GM12878 (cell line): Measurements from ENCODE around the gene INPP4B. TPM values are rescaled to one million over a fixed set of nuclear protein-coding genes. Genes with fewer than 3 reads are reported as not detected.

ENCODE experiments used
- ATAC-seq: fragments of 200-7000 bp; cut with Tn5 transposase; 3 replicates; pipeline ENCODE4 v1.9.1; 2020; ENCODE audit warnings: mild to moderate bottlenecking, moderate library complexity
- BruUV-seq: library from RNA; stranded (reverse); fragments of 400-500 nt; replicated peaks from 2 replicates; lab custom pipeline; 2021; lab: Mats Ljungman, UMichigan
- CTCF ChIA-PET: fragments of 300-600 bp; sonication (Branson Sonifier 250); formaldehyde crosslinking; extraction: SDS; loops from one replicate; lab custom pipeline; 2021; ENCODE audit warnings: inconsistent platforms; lab: Yijun Ruan, JAX
- POLR2A ChIA-PET: fragments of 350-600 bp; formaldehyde crosslinking; extraction: SDS; loops from one replicate; lab custom pipeline; 2021; ENCODE audit warnings: inconsistent platforms; lab: Charles Lee
- RAD21 ChIA-PET: fragments of 300-600 bp; sonication (Branson Sonifier 250); formaldehyde crosslinking; loops from one replicate; lab custom pipeline; 2023; ENCODE audit warnings: antibody characterized with exemption; ENCODE audit not compliant: unreplicated experiment; lab: Charles Lee
- SMC1A ChIA-PET: fragments of 300-600 bp; sonication (Branson Sonifier 250); formaldehyde crosslinking; loops from one replicate; lab custom pipeline; 2023; ENCODE audit not compliant: unreplicated experiment, uncharacterized antibody; lab: Charles Lee
- DNase-seq: peaks from one replicate; pipeline ENCODE4 v3.0.0-alpha.2; 2011; ENCODE audit warnings: low read depth, low spot score
- FAIRE-seq: peaks from 3 replicates; lab custom pipeline; 2011; peaks lifted over from hg19 to GRCh38; lab: Jason Lieb, UNC
- H2AFZ ChIP-seq: 2 replicates; pipeline ENCODE4 v1.6.0; 2011; ENCODE audit warnings: low read depth, low read length, control low read depth; ENCODE audit not compliant: control insufficient read depth
- H3K27ac ChIP-seq: 2 replicates; pipeline ENCODE4 v1.5.1; 2011; ENCODE audit warnings: control low read depth; ENCODE audit not compliant: control insufficient read depth, insufficient read depth
- H3K27me3 ChIP-seq, 2 experiments: replicated peaks in 1 of 2; 2 replicates each; pipeline versions ENCODE4 v1.6.0 to v1.6.1; 2011; ENCODE audit warnings: low read length in 1 of 2; ENCODE audit not compliant: control insufficient read depth in 2 of 2, insufficient read depth in 2 of 2
- H3K36me3 ChIP-seq, 2 experiments: 2 replicates each; pipeline ENCODE4 v1.5.1; 2011; ENCODE audit warnings: low read length in 1 of 2; ENCODE audit not compliant: control insufficient read depth in 2 of 2, insufficient read depth in 2 of 2
- H3K4me1 ChIP-seq: 2 replicates; pipeline ENCODE4 v1.6.1; 2011; ENCODE audit warnings: mild to moderate bottlenecking, low read length, moderate library complexity, mixed read lengths; ENCODE audit not compliant: control insufficient read depth, insufficient read depth
- H3K4me2 ChIP-seq: 2 replicates; pipeline ENCODE4 v1.6.0; 2011; ENCODE audit warnings: control low read depth; ENCODE audit not compliant: control insufficient read depth, insufficient read depth
- H3K4me3 ChIP-seq: fragments of 200-600 bp; sonication (generic); 2 replicates; pipeline ENCODE4 v1.5.1; 2016
- H3K79me2 ChIP-seq: 2 replicates; pipeline ENCODE4 v1.6.0; 2011; ENCODE audit warnings: low read length; ENCODE audit not compliant: control insufficient read depth, insufficient read depth
- H3K9ac ChIP-seq: 2 replicates; pipeline ENCODE4 v1.8.0; 2011; ENCODE audit warnings: low read length, control low read depth, mixed read lengths; ENCODE audit not compliant: control insufficient read depth, insufficient read depth
- H3K9me3 ChIP-seq: replicated peaks from 3 replicates; pipeline ENCODE4 v1.5.1; 2011; ENCODE audit warnings: mild to moderate bottlenecking, low read length; ENCODE audit not compliant: control insufficient read depth, insufficient read depth
- H4K20me1 ChIP-seq: 2 replicates; pipeline ENCODE4 v1.6.0; 2011; ENCODE audit not compliant: control insufficient read depth, insufficient read depth
- ATF2 ChIP-seq: IDR thresholded peaks from 2 replicates; pipeline ENCODE4 v1.6.1; 2012; ENCODE audit warnings: low read length, inconsistent platforms
- EED ChIP-seq: sonication (generic); IDR thresholded peaks from 2 replicates; pipeline ENCODE4 v1.6.1; 2016; ENCODE audit warnings: antibody characterized with exemption, low read depth
- NR2F1 ChIP-seq: fragments of 450-650 bp; conservative IDR thresholded peaks from 2 replicates; pipeline ENCODE4 v1.6.1; 2017; ENCODE audit warnings: mild to moderate bottlenecking
- SKIL ChIP-seq: fragments of 450-650 bp; IDR thresholded peaks from 2 replicates; pipeline ENCODE4 v1.6.1; 2017; ENCODE audit warnings: mild to moderate bottlenecking, low read depth, inconsistent platforms; ENCODE audit not compliant: poor library complexity, severe bottlenecking
- TAF1 ChIP-seq: IDR thresholded peaks from 2 replicates; pipeline ENCODE4 v1.6.1; 2011; ENCODE audit warnings: mild to moderate bottlenecking, low read depth, low read length, borderline replicate concordance
- ZNF217 ChIP-seq: fragments of 450-650 bp; IDR thresholded peaks from 2 replicates; pipeline ENCODE4 v1.6.1; 2017; ENCODE audit warnings: antibody characterized with exemption, mild to moderate bottlenecking
- WGBS: methylation state at CpG from one replicate; pipeline ENCODE4 v1.1.6; 2016; ENCODE audit warnings: low lambda C conversion rate; ENCODE audit not compliant: insufficient replicate concordance, insufficient coverage; ENCODE audit errors: missing lambda C conversion rate; 5-methylcytosine and 5-hydroxymethylcytosine counted together
- in situ Hi-C: fragments of 300-500 bp; cut with MboI; formaldehyde crosslinking; loops from 9 replicates; pipeline ENCODE4 v1.14.3; 2018; ENCODE audit warnings: mixed read lengths
- intact Hi-C: fragments of 100-400 bp; cut with micrococcal nuclease; formaldehyde crosslinking; loops from one replicate; pipeline ENCODE4 v1.14.2; 2022; ENCODE audit not compliant: unreplicated experiment
- polyA plus RNA-seq, 11 experiments: library from polyadenylated mRNA; depleted of rRNA in 4 of 11; unstranded in 6 of 11; stranded (reverse) in 5 of 11; fragments of >200 nt; fragmentation: Nextera tagmentation in 4 of 11; fragmentation: Illumina TruSeq in 1 of 11; extraction: Ambion mirVana in 4 of 11; extraction: Trizol in 1 of 11; gene quantifications; 1 replicate in 1 of 11; 2 replicates in 10 of 11; pipeline versions ENCODE4 v1.2.1 to v1.2.3, GENCODE V29; 2011 to 2016; ENCODE audit warnings: inconsistent platforms in 2 of 11, missing spikeins in 2 of 11, low read depth in 1 of 11
- total RNA-seq, 4 experiments: library from RNA; depleted of rRNA in 3 of 4; stranded (reverse); fragments of >200 nt in 3 of 4; fragmentation: Illumina TruSeq in 1 of 4; extraction: Trizol in 1 of 4; gene quantifications; 2 replicates each; pipeline versions ENCODE4 v1.2.1 to v1.2.3, GENCODE V29; 2013 to 2021

INPP4B gene
- total and polyA plus RNA-seq, 10 of the 15 experiments (the other 5 are each of a cell fraction or from before 2014, with no cell fraction given): 0.53 to 11.2 (median 0.95) TPM

GRCh38 chr4:142005519-142005918 is 840.6 kb downstream of the INPP4B start (continued):
- TF ChIP-seq ATF2: no peak

GRCh38 chr4:141999446-142000143 is 846.5 kb downstream of the INPP4B start:
- Histone ChIP-seq H3K9ac (no peak overlapping the region), H3K36me3 (no peaks in the 10 kb centered on the region), H3K79me2 (no peaks in the 10 kb centered on the region), H3K9me3 (no peaks in the 10 kb centered on the region), H3K27ac (no peak overlapping the region), H4K20me1 (no peaks in the 10 kb centered on the region), H3K27me3 (no peaks in the 10 kb centered on the region), H3K4me2 (no peak overlapping the region), H3K4me1 (no peaks in the 10 kb centered on the region), H3K4me3 (no peak overlapping the region), H2AFZ (no peak overlapping the region)
- whole genome bisulfite sequencing: 22% methylated on average over 5 of the region's 5 CpGs
- ChIA-PET RAD21 (no interaction called here), SMC1A (interaction anchor here (0.8 kb wide), 1 partner anchor 55 kb away, joined by 3 read pairs; no protein-coding TSS in a partner anchor), POLR2A (no interaction called here), CTCF (no interaction called here)
- FAIRE-seq: no peak
- DNase-seq: no peak
- BruUV-seq: no TSS peak
- in situ Hi-C loops (no loop called here), intact Hi-C loops (no loop called here)
- no peak for ATAC-seq
- TF ChIP-seq NR2F1 (no peak), EED (no peak), ZNF217 (no peak), TAF1 (no peak), SKIL (no peak)
